Head of caudate nucleus (tissue), 42 donors: Measurements from ENCODE around the gene CBY1.
A peak's percentile ranks its signal among the peaks of the same experiment; 100 is the strongest.
"Not testable (repeated sequence)": the region's sequence is repeated elsewhere in the genome, so short reads cannot be mapped to it uniquely, and the experiment has no call there.

Source experiments
- DNase-seq, 42 donors: peaks; one replicate each; pipeline versions ENCODE4 v3.0.0 to v3.0.0-alpha.2; 2020 to 2021; ENCODE audit warnings: mixed read lengths in 7 of 42
- intact Hi-C: fragments of 100-400 bp; cut with DNase I; formaldehyde crosslinking; loops from one replicate; pipeline ENCODE4 v1.15.0; 2022

CBY1 gene

DNA sequence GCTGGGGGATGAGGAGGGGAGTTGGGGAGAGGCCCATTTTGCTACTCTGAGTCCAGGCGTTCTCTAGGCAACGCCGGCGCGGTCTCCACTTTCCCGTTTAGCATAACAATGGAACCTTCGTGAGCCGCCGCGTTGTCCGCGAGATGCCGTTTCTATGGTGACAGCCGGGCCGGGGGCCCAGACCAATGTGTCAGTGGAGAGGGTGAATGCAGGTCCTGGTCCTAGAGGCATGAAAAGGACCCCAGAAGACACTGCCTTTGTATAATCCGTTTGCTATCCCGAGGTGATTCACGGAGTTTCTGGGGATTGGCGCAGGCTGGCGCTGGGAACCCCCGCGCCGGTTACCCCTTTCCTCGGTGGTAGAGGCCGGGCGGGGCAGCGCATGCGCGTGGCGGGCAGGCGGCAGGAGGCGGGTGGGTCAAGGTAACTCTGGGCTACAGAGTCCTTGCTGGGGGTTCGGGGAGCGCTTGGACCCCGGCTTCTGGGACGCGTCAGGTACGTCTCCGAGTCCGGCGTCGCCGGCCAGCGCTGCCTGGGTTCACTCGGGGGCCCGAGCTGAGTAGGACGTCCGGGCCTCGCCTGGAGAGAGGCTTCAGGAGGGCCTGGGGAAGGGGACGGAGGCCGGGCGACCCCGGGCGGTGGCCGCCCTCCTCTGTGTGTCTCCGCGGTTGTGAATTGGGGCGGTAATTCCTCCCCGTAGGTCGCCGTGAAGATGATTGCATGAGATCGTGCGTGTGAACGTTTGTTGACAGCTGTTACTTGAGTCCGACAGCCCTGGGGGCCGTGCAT lies at the start of gene CBY1, which contains the start of gene FAM227A:
TSS of gene CBY1 (plus strand) at position 383 of the 789 bp plus-strand sequence. CDS start 11,417 bp downstream, outside the sequence.
TSS of gene FAM227A (minus strand) at position 137 of the 789 bp plus-strand sequence. CDS start 6,224 bp downstream, outside the sequence.
- intact Hi-C loops = no loop called here
- DNase-seq = peak; percentile 84 to 96 (median 91)

DNA sequence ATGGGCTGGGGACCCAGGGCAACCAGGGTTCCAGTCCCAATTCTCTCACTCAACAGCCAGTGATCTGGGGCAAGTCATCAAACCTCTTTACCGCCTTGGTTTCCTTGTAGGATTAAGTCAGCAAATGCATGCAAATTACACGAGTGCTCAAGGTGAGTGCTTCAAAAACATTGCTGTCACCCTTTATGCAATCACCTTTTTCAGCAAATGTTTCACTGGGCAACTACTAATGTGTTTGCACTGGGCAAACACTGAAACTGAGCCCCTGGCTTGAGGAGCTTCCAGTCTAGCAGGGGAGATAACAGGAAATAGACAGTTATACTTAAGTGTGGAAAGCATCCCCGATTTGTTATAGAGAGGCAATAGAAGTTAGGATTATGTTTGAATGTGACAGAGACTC lies 48.8 kb upstream of the CBY1 start:
- DNase-seq = no peak
- intact Hi-C loops = no loop called here

GRCh38 chr22:38608992-38609750 lies 47.3 kb upstream of the CBY1 start:
- DNase-seq = no peak
- intact Hi-C loops = no loop called here

DNA sequence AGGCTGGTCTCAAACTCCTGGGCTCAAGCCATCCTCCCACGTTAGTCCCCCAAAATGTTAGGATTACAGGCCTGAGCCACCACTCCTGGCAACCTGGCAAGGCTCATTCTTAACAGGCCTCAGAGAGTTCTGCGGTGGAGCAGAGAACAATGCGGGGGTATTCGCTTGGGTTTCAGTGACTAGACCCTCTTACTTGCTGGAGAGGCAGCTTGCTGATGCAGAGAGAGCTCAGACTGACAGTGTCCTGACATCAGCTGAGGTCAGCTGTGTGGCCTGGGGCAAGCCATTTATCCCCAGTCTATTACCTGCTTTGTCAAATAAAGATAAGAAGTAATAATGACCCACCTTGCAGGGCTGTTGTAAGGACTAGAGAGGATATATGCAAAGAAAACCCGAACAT lies 46.2 kb upstream of the CBY1 start:
- intact Hi-C loops = no loop called here
- DNase-seq = no peak

DNA sequence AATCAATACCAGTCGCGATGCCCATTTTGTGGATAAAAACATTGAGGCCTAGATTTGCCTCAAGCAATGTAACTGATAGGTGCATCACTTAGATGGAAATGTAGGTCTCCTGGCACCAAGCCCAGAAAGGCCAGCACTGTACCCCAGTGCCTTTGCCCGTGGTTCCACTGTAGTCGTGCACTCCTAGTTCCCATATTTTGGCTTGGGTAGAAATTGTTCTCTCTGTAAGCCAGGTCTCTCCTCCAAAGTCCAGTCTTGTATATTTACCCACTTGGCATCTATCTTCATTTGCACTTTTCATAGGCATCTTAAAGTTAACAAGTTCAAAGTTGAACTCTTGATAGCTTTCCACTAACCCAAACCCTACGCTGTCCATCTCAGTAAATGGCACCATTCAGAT lies 44.9 kb upstream of the CBY1 start:
- intact Hi-C loops = no loop called here
- DNase-seq = no peak

DNA sequence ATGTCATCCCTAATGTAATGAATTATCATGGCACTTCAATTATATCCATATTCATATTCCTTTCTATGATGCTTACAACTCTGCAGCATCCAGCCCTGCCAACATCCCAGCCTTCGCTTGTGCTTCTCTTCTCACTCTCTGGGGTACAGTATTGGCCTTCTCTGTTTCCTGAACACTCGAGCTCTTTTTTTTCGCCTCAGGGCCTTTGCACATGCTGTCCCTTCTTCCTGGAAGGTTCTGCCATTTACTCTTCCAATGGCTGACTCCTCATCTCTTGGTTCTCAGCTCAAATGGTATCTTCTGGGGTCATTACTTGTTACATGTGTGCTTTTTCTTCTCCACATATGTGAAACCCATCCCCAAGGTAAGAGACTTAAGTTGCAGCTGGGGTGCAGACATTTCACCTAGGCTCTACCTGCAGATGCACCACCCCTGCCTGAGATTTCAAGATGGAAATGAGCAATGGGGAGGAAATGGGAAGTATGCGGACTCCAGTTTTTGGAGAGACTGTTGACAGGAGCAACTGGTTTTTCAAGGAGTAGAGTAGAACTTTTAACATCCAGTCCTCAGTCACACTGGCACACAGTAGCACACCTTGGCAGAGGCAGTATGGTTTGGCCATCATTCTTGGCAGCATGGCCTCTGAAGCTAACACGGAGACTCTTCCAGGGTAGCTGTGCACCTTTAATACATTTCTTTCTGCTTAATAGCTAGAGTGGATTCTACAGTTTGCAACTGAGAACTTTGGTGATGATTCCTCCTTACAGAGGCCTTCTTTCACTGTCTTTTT lies 44.0 kb upstream of the CBY1 start:
- intact Hi-C loops = no loop called here
- no peak for DNase-seq

GRCh38 chr22:38613588-38613987 lies 42.9 kb upstream of the CBY1 start:
- intact Hi-C loops = no loop called here
- no peak for DNase-seq

GRCh38 chr22:38614332-38615063 lies 41.9 kb upstream of the CBY1 start:
- DNase-seq = no peak
- intact Hi-C loops = no loop called here

- DNase-seq, intact Hi-C loops: not testable (repeated sequence)
Observed at GRCh38 chr22:38615064-38615405, 41.4 kb upstream of the CBY1 start.

GRCh38 chr22:38618258-38618657 lies 38.2 kb upstream of the CBY1 start:
- intact Hi-C loops = no loop called here
- DNase-seq = no peak

DNA sequence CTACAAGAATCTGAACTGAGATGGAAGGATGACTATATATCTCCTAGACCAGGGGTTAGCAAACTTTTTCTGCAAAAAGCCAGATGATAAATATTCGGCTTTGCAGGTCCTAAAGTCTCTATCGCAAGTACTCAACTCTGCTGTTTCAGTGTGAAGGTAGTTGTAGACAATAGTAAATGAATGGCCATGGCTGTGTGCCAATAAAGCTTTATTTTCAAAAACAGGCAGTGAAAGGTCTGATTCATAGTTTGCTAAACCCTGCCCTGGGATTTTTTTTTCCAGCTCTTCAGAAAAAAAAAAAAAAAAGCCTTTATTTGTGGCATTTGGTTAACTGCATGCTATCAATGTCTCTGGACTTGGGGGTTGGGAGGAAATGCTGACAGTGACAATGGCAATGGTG lies 37.8 kb upstream of the CBY1 start:
- no peak for DNase-seq
- intact Hi-C loops = no loop called here

- intact Hi-C loops = no loop called here
- no peak for DNase-seq
Observed at GRCh38 chr22:38623351-38623750, 33.1 kb upstream of the CBY1 start.

DNA sequence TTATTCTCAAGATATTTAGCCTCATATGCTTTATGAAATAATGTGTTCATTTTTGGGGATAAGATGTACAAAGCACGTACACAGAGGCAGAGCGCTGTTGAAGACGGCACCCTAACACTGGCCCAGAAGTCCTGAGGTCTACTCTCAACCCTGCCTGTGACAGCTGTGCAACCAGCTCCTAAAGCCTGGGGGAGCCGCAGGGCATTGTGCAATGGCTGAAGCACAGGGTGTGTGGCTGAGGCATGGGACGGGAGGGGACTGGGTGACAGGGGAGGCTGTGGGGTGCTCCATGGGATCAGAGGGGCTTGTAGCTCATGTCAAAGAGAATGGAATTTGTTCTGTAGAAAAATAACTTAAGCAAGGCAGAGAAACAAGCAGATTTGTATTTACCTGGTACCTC lies 28.0 kb upstream of the CBY1 start:
- DNase-seq = no peak
- intact Hi-C loops = no loop called here

DNA sequence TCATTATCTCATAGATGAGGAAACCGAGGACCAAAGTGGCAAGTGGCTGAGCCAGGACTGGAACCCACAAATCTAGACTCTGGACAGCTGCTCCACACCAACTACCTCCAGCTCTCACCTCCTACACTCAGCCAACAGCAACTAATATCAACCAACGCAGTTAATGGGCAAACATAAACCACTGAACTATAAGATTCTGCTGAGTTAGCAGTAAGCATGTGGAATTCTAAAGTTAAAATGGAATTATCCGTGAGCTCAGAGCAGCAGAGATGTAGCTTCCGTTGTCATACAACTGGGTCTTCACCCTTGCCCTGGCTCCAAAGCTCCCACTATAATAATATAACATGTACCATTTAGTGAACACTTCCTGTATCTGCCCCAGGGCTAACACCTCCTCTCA lies 27.3 kb upstream of the CBY1 start:
- intact Hi-C loops = no loop called here
- DNase-seq = no peak

GRCh38 chr22:38631724-38632123 lies 24.7 kb upstream of the CBY1 start:
- no peak for DNase-seq
- intact Hi-C loops = no loop called here

DNA sequence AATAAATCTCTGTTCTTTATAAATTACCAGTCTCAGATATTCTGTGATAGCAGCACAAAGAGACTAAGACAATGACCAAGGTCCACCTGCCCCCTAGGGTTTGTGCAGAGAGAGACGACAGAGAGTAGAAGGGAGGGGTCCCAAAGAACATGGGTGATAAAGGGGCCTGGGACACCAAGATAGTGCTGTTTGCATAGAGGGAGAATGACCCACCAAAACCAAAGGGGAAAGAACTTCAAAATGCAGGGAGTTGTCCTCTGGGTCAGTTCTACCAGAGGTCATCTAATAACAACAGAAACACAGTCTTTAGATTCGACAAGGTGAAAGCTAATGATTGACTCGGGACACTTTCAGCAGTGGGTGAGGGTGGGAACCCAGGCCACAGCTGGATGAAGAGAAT lies 23.9 kb upstream of the CBY1 start:
- no peak for DNase-seq
- intact Hi-C loops = no loop called here

DNA sequence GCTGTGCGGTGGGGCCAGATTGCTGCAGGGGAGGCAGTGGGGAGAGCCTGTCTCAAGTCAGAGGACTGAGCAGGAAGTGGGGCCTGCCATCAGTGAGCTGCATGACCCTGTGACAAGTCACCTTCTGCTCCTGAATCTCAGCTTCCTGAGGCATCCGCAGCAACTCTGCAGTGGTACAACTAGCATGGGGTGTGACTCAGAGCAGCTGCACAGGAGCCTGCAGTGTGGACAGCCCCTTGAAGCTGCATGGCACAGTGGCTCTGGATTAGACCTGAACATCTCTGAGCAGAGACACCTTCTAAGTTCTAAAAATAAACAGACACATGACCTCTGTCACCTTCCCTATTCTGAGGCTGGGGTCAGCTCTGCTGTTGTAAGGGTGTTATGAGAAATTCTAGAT lies 18.2 kb upstream of the CBY1 start:
- DNase-seq = no peak
- intact Hi-C loops = no loop called here

- DNase-seq = no peak
- intact Hi-C loops = no loop called here
Observed at GRCh38 chr22:38638728-38639127, 17.7 kb upstream of the CBY1 start.

- DNase-seq = no peak
- intact Hi-C loops = no loop called here
Observed at GRCh38 chr22:38641476-38642040, 14.9 kb upstream of the CBY1 start.
